ENCODE measurements around the gene SCG3. TPM values are rescaled to one million over a fixed set of nuclear protein-coding genes. Genes with fewer than 3 reads are reported as not detected.
"Not testable (repeated sequence)": the region's sequence is repeated elsewhere in the genome, so short reads cannot be mapped to it uniquely, and the experiment has no call there.

Gene SCG3
- 0.05 TPM in 1 of 2 replicates, not detected in the other for total RNA-seq

GRCh38 chr15:51681303-51681963 is at the start of gene SCG3:
Gene SCG3, plus strand, starts transcription at chr15:51681503. Its CDS starts 253 bp downstream, at chr15:51681756.
- DNase-seq (ENCODE audit: low read depth) = peak; percentile 52

- DNase-seq (ENCODE audit: low read depth) = no peak
These were observed 46.6 kb upstream of the SCG3 start for GRCh38 chr15:51634591-51635198.

GRCh38 chr15:51641490-51642130 is 39.7 kb upstream of the SCG3 start:
- DNase-seq (ENCODE audit: low read depth) = no peak

GRCh38 chr15:51642696-51643095 is 38.6 kb upstream of the SCG3 start:
- no peak for DNase-seq (ENCODE audit: low read depth)

GRCh38 chr15:51647128-51647562 is 34.2 kb upstream of the SCG3 start:
- peak; percentile 71 for DNase-seq (ENCODE audit: low read depth)

GRCh38 chr15:51648101-51648500 is 33.2 kb upstream of the SCG3 start:
- DNase-seq (ENCODE audit: low read depth) = not testable (repeated sequence)

GRCh38 chr15:51648643-51649042 is 32.7 kb upstream of the SCG3 start:
- DNase-seq (ENCODE audit: low read depth) = not testable (repeated sequence)

GRCh38 chr15:51649659-51650521 is 31.4 kb upstream of the SCG3 start:
- peak; percentile 81 for DNase-seq (ENCODE audit: low read depth)

- DNase-seq (ENCODE audit: low read depth) = no peak
These were observed 29.1 kb upstream of the SCG3 start for GRCh38 chr15:51652084-51652668.

- DNase-seq (ENCODE audit: low read depth) = not testable (repeated sequence)
These were observed 25.8 kb upstream of the SCG3 start for GRCh38 chr15:51655401-51656057.

GRCh38 chr15:51658664-51659063 is 22.6 kb upstream of the SCG3 start:
- DNase-seq (ENCODE audit: low read depth) = no peak

- DNase-seq (ENCODE audit: low read depth) = no peak
These were observed 20.2 kb upstream of the SCG3 start for GRCh38 chr15:51661072-51661471.

- DNase-seq (ENCODE audit: low read depth) = no peak
These were observed 13.8 kb upstream of the SCG3 start for GRCh38 chr15:51667478-51667877.

- DNase-seq (ENCODE audit: low read depth) = no peak
These were observed 12.9 kb upstream of the SCG3 start for GRCh38 chr15:51668446-51668845.

- DNase-seq (ENCODE audit: low read depth) = no peak
These were observed 11.9 kb upstream of the SCG3 start for GRCh38 chr15:51669381-51669780.

GRCh38 chr15:51672155-51672687 is 9.1 kb upstream of the SCG3 start:
- no peak for DNase-seq (ENCODE audit: low read depth)

- no peak for DNase-seq (ENCODE audit: low read depth)
These were observed 8.1 kb upstream of the SCG3 start for GRCh38 chr15:51672913-51673857.

- DNase-seq (ENCODE audit: low read depth) = no peak
These were observed 6.1 kb upstream of the SCG3 start for GRCh38 chr15:51675234-51675633.

GRCh38 chr15:51677021-51677420 is 4.3 kb upstream of the SCG3 start:
- no peak for DNase-seq (ENCODE audit: low read depth)

- DNase-seq (ENCODE audit: low read depth) = no peak
These were observed 3.9 kb upstream of the SCG3 start for GRCh38 chr15:51677452-51677851.
